Gastroesophageal sphincter (tissue), 3 donors: ENCODE data around the gene UBE2E2.

Experiments used
- POLR2AphosphoS5 ChIP-seq: sonication (generic); formaldehyde crosslinking; IDR thresholded peaks from one replicate; pipeline ENCODE4 v1.6.1; 2017; ENCODE audit warnings: antibody characterized with exemption
- TF ChIP-seq, protein P1 (sequence below), 4 experiments: fragments of 200-600 bp in 2 of 4; fragments of 450-650 bp in 2 of 4; sonication (generic) in 1 of 4; IDR thresholded peaks; one replicate each; pipeline ENCODE4 v1.5.1; 2017 to 2019; ENCODE audit warnings: antibody characterized with exemption in 4 of 4, mild to moderate bottlenecking in 2 of 4, moderate library complexity in 2 of 4

DNA sequence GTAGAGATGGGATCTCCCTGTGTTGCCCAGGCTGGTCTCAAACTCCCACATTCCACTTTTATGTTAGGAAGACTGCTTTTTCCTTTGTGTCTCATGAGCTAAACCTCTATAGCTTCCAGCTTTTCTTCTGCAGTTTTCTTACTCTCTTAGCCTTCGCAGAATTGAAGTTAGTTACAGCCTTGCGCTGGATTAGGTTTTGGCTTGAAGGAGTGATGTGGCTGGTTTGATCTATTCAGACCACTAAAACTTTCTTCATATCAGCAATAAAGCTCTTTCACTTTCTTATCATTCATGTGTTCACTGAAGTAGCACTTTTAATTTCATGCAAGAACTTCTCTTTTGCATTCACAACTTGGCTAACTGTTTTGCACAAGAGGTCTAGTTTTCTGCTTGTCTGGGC is 254.6 kb downstream of the UBE2E2 start:
- TF ChIP-seq POLR2AphosphoS5, result no peak
- TF ChIP-seq, protein P1, sequence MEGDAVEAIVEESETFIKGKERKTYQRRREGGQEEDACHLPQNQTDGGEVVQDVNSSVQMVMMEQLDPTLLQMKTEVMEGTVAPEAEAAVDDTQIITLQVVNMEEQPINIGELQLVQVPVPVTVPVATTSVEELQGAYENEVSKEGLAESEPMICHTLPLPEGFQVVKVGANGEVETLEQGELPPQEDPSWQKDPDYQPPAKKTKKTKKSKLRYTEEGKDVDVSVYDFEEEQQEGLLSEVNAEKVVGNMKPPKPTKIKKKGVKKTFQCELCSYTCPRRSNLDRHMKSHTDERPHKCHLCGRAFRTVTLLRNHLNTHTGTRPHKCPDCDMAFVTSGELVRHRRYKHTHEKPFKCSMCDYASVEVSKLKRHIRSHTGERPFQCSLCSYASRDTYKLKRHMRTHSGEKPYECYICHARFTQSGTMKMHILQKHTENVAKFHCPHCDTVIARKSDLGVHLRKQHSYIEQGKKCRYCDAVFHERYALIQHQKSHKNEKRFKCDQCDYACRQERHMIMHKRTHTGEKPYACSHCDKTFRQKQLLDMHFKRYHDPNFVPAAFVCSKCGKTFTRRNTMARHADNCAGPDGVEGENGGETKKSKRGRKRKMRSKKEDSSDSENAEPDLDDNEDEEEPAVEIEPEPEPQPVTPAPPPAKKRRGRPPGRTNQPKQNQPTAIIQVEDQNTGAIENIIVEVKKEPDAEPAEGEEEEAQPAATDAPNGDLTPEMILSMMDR (IDR thresholded peaks at IDR 0.05), result no peak
